HG03280 (cell line): ENCODE results near the gene FREM2.

Source experiments
- ATAC-seq: cut with Tn5 transposase; IDR thresholded peaks from one replicate; pipeline ENCODE4 v1.9.1; 2021; ENCODE audit warnings: mild to moderate bottlenecking, moderate library complexity; ENCODE audit not compliant: unreplicated experiment

FREM2 gene

DNA sequence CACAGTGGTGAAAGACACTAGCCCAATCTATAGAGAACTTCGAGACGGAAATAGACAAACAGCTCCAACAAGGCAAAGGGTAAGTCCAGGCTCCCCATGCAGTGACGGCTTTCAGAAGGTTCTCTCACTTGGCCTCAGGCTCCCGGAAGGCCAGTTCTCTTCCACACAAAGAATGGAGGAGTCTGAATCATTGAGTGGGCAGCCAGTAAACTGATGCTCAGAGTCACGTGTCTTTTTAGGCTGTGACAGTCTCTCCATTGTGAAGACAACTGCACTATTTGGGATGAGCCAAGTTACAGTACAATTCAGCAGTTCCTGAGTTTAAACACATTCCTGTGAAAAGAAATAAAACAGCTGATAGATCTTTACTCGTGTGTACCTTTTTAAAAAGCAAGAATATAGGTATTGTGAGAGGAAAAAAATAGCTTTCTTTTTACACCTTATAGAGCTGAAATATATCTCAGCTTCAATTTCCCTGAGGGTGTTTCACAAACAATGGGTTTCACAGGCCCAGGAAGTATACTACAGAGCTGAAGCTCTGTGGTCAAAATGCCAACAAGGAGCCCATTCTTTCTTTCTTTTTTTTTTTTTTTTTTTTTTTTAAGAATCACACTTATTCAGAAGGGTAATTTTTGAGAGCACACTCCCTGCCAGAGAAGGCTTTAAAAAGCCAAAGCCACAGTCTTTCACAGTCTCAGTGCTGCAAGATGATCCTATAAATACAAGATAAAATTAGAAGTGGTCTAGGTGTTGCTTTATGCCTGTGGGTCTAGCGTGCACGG lies 135.1 kb downstream of the FREM2 start:
- ATAC-seq: no peak

DNA sequence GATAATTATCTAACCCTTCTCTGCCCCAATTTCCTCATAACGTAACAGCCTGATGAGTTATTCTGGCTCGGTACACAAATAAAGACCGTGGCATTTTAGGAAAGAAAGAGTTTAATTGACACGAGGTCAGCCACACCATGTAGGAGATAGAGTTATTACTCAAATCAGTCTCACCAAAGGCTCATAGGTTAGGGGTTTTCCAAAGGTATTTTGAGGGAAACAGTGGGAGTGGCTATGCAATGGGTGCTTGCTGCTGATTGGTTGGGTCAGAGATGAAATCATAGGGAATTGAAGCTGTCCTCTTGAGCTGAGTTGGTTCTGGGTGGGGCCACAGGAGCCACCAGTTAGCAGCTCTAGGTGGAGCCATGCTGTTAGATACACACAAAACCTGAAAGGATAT lies 137.5 kb downstream of the FREM2 start:
- ATAC-seq: peak; percentile 56

DNA sequence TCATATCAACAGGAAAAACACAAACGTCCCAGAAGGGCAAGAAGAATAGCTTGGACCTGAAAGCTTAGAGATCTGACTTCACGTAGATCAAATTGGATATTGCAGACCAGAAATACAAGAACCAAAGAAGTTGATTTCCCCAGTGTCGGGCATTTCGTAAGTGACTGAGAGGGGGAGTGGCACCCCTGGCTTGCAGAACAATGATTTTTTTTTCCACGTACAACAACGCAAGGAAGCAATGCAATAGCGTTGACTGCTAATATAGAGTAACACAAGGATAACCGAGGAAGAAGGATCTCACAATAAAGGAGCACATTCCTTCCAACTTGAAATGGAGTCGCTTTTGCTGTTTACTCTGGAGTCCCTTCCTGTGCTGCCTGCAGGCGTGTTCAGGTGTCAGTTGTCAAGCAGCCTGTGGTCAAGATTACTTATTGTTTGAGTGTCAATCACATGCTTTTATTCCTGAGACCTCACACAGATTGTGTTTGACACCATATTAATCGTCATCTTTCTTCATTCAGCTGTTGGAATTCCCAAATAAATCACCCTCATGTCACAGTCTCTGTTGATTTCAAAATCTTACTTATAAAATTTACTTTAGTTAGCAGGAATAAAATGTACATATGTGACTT lies 139.4 kb downstream of the FREM2 start:
- no peak for ATAC-seq

- no peak for ATAC-seq
Observed at GRCh38 chr13:38830442-38831045, 143.7 kb downstream of the FREM2 start.

DNA sequence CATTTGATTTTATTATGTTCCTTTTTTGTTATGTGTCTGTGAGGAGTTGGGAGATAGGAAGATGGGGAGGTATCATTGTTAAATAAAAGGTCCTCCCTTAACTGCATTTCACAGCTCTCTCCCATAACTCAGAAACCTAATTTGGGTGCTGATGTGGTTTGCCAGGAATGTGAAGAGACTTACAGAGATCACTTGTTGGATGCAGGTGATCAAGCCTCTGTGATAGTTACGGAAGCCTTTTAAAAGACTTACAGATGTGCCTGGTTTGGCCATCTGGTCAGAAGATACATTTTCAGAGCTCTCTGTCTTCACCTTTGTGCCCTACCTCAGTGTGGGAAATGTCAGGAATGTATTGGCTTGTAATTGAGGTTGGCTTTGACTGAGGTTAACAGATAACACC lies 157.7 kb downstream of the FREM2 start:
- ATAC-seq: no peak

GRCh38 chr13:38848360-38848759 lies 161.5 kb downstream of the FREM2 start:
- ATAC-seq: no peak

- no peak for ATAC-seq
Observed at GRCh38 chr13:38849315-38849714, 162.4 kb downstream of the FREM2 start.

GRCh38 chr13:38850868-38851626 lies 164.2 kb downstream of the FREM2 start:
- peak; percentile 51 for ATAC-seq

GRCh38 chr13:38854226-38854625 lies 167.3 kb downstream of the FREM2 start:
- no peak for ATAC-seq

DNA sequence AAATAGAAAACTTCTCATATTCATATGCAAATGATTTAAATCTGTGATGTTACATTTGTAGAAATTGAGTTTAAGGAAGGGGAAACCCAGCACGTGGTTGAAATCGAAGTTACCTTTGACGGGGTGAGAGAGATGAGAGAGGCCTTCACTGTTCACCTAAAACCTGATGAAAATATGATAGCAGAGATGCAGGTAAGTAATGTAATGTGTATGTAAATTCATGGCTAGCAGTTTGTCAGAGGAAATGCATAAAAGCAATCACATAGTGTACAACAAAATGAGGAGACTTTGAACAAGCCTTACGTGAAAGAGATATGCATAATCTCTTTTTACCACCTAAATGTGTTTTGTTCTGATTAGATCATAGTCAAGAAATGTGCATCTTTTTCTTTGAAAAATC lies 169.2 kb downstream of the FREM2 start:
- no peak for ATAC-seq

GRCh38 chr13:38862443-38862842 lies 175.6 kb downstream of the FREM2 start:
- ATAC-seq: no peak

DNA sequence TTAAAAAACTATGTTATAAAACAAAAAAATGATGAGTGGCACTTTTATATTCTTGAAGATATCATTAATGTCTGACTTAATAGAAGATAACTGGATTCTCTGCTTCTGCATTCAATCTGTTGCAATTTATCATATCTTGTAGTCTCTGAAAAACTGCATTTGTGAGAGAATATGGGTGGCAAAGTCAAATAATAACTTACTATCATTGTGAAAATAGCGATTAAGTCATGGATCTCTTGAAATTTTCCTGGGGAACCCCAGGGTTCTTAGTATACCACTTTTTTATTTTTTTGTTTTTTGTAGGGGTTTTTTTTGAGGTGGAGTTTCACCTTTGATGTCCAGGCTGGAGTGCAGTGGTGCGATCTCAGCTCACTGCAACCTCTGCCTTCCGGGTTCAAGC lies 176.7 kb downstream of the FREM2 start:
- no peak for ATAC-seq

DNA sequence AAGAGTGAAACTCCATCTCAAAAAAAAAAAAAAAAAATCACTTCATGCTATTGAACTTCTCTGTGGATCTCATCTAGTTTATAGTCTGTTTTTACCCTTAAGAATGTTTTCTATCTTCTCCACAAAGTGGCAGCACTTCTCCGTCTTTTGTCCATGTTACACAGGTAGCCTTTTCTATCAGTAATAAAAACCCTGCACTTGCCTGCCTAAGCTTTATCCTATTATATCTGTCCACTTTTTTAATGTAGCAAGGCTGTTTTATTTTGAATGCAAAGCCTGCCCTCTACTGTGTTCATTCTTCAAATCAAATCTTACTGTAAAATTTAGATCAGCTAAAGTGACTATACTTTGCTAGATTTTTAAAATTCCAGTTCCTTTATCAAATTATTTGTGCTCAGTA lies 179.8 kb downstream of the FREM2 start:
- no peak for ATAC-seq

- ATAC-seq: no peak
Observed at GRCh38 chr13:38868399-38868798, 181.5 kb downstream of the FREM2 start.

DNA sequence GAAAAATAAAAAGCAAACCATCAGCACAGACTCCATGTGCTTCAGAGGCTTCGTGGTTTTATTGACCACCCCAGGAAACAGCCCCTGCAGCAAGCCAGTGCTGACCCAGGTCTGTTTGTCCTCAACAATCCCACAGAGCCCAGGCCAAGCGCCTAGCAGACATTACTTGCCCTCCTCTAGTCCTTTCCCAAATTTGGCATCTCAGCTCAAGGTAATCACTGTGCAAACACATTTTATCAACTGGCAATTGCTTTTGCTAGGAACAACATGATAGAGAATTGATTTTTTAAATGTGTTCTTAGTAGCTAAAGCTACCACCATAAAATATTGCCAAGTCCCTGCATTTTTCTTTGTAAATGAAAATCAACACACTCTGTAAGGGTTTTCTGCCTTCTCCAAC lies 182.0 kb downstream of the FREM2 start:
- ATAC-seq: no peak

DNA sequence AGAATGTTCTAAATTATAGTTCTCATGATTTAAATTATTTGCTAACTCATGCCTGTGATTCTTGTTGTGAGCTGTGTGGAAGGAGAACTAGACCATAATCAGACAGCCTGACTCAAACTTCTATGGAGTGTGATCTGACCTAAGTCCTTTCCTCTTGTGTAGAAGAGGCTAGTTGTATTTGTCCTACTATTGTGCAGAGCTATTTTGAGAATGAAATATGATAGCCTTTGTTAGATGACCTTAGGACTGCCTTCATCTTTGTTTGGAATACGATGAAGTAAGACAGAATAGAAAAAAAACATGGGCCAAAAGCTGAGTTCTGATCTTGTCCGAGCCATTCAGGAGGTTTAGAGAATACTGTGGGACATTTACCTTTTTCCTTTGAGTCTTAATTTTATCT lies 184.4 kb downstream of the FREM2 start:
- no peak for ATAC-seq

DNA sequence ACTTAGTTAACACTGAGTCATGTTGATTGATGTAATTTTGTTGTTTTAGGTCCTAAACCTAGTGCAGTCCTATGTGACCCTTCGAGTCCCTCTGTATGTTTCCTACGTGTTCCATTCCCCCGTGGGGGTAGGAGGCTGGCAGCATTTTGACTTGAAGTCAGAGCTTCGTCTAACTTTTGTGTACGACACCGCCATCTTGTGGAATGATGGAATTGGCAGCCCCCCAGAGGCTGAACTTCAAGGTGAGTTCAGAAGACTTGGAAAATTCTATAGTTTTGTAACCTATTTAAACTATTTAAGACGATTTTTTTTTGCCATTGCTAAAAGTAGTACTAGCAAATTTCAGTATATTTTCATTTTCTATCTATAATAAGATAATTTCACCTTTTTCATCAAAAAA lies 185.8 kb downstream of the FREM2 start:
- peak; percentile 71 for ATAC-seq

GRCh38 chr13:38875186-38875875 lies 188.5 kb downstream of the FREM2 start:
- ATAC-seq: no peak

DNA sequence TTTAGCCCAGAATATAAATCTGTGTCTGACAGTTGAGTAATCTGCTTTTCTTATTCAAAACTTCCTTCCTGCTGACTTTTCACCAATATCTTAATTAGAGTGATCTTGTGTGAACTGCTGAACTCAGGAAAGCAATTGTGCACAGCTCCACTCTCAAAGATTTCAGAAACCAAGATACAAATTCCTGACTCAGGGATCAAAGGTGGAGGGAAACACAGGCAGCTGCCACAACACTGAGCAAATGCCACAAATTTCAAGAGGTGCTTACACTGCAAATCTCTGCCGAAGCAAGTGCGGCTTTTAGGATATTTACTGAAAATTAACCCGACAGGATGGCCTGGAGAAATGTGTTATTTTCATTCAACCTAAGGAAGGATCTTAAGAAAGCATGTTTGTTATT lies 192.4 kb downstream of the FREM2 start:
- no peak for ATAC-seq

- no peak for ATAC-seq
Observed at GRCh38 chr13:38879786-38880185, 192.9 kb downstream of the FREM2 start.

DNA sequence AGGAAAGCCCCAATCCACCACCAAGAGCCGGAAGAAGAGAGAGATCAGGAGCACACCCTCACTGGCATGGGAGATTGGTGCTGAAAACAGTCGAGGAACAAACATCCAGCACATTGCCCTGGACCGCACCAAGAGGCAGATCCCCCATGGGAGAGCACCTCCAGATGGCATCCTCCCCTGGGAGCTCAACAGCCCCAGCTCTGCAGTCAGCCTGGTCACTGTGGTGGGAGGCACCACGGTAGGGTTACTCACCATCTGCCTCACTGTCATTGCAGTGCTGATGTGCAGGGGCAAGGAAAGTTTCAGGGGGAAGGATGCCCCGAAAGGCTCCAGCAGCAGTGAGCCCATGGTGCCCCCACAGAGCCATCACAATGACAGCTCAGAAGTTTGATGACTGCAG lies 193.5 kb downstream of the FREM2 start:
- ATAC-seq: no peak
